Dedifferentiated amniotic fluid mesenchymal stem cell (primary cell): ENCODE measurements around the gene PRPF8.
A peak's percentile ranks its signal among the peaks of the same experiment; 100 is the strongest.
"Not testable (repeated sequence)": the region's sequence is repeated elsewhere in the genome, so short reads cannot be mapped to it uniquely, and the experiment has no call there.

Experiments used
- DNase-seq: peaks from one replicate; pipeline ENCODE4 v3.0.0-alpha.2; 2016; ENCODE audit errors: extremely low spot score

Gene PRPF8

DNA sequence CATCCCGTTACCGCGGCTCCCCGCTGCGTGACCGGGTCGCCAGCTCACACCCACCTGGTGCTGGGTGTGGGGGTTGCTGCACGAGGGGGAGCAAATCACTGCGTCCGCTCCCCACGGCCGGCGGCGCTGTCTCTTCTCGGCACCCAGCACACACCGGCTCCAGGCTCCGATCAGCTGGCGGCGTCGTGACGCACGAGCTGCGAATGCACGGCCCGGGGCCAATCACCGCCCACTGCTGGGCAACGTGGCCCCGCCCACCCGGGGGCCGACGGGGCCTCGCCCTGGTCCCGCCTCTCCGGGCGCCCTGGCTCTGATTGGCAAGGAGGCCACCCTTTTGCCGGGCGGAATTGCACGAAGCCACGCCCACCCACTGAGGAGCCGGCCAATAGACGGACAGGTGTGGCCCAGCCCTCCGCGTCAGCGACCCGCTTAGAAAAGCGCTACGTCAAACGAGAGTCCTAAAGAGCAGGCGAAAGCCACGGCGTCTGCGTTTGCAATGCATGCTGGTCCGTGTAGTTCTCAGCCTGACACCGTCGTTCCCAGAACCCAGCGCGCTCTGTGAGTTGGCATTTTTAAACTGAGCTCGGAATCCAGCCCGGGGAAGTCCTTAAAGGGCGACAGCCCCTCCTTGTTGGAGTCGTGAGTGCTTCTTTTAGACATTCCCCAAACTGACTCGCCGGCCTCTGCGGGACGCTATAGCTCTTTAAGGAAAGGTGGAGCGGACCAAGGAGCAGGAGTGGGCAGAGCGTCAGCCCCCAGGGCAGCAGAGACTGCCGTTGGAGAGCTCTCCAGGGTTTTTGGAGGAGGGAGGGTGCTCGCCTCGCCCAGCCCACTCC lies 31.6 kb upstream of the PRPF8 start:
- DNase-seq = peak; percentile 100

DNA sequence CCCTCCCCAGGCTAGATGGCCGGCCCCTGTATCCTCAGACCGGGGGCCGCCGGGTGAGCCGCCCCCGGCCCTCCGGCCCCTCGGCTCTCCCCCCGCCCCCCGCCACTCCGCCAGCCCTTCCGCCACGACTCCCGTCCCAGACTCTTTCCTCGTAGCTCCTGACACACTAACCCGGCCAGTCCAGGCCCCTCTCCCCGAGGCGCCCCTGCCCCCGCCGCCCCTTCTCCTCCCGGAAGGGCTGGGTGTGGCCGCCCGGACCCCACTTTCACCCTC lies 31.1 kb upstream of the PRPF8 start:
- no peak for DNase-seq

DNA sequence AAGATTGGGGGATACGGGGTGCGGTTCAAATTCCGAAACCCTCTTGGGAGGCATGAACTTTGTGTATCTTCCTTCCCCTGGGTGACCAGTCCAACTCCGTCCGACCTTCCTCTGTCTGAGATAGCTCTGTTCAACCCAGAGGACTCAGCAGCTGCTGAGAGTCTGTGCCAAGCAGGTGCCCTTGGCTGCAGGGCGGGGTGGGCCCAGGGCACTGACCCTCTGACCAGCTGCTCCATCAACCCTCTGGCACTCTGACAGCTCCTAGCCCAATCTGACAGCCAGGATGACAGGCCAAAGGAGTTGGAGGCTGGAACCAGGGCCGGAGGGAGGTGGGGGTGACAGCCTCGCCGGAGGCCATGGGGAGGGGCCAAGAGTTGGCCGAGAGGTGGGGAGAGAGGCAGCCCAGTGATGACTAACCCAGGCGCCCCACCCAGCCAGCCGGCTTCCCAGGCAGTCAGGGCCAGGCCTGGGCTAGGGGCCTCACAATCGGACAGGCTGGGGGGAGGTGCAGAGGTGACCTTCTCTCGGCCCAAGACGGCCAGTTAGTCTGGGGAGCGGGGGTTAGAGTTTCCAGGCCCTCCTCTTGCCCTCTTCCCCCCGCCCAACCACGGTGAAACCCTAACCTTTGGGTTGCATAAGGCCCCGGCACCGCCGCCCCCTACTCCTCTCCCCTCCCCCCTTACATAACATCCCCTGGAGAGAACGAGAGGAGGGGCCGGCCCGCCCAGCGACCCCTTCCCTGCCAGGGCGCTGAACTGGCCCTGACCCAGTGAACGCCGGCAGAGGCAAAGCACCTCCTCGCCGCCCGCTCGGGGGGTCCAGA lies 30.5 kb upstream of the PRPF8 start:
- peak; percentile 89 for DNase-seq

DNA sequence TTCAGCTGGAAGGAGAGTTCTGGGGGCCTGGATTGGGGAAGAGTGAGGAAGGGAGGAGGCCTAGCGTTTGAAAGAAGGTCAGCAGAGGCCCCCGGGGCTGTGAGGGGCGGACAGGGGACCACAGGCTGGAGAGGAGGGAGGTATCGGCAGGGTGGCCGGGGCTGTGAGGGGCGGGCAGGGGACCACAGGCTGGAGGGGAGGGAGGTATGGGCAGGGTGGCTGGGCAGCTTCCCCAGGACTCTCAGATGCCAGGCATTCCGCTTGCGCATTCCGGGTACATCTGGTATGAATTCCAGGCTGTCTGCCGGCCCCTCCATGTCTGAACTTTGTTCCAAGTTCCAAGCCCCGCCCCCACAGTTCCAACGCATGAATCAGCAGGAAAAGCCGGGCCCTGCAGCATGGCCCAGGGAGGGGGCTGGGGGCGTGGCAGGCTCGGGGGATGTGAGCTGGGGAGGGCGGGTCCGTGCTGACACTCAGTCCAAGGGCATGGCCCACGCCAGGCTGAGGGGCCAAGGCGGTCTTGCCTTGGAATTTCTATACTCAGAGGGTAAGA lies 29.8 kb upstream of the PRPF8 start:
- peak; percentile 100 for DNase-seq

DNA sequence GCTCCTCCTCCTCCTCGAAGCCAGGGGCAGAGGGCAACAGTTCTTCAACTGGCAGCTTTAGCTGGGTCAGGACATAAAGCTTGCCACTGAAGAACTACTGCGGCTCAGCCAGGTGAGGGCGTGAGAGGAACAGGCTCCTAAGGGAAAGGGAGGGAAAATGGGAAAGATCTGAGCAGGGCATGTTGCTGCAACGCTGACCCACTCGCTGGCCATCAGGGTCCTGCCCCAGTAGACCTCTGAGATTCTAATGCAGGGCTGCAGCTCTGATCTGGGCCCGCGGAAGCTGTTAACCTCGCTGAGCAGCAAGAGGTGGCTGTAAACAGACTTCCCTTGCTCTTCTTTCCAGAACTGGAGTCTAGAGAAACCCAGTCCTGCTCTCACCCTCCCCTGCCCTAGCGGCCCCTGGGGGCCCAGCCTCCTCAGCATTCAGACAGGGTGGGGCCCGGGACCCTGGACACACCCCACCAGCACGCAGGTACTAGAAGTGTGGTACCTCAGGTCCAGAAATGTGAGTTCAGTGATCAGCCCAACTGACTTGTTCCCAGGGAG lies 29.3 kb upstream of the PRPF8 start:
- no peak for DNase-seq

DNA sequence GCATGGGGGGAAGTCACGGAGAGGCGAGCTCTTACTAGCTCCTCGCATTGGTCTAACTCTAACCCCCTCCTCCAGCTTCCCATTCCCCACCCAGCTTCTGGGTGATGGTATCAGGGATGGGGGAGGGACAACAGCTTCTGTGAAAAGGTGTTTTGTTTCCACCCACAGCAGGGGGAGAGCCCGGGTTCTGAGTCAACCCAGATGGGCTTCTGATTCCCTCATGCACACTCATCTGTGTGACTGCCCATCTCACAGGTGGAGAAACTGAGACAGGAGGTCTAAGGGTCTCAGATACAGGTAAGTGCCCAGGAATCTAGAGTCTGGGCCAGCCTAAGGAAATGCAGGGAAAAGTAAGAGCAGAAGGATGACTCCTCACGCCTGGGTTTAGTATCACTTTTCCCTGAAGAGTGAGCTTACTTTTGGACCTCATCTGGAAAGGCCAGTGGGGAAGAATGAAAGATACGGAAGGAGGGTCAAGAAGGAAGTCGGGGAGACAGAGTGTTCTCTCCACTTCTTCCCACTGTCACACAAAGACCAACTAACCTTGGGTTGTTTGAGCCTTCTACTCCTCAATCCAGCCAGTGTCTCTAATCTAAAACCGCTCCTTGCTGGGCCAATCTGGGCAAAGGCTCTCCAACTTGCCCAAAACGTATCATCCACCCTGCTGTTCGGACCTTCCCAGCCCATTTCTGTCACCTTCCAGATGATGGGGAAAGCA lies 28.7 kb upstream of the PRPF8 start:
- no peak for DNase-seq

DNA sequence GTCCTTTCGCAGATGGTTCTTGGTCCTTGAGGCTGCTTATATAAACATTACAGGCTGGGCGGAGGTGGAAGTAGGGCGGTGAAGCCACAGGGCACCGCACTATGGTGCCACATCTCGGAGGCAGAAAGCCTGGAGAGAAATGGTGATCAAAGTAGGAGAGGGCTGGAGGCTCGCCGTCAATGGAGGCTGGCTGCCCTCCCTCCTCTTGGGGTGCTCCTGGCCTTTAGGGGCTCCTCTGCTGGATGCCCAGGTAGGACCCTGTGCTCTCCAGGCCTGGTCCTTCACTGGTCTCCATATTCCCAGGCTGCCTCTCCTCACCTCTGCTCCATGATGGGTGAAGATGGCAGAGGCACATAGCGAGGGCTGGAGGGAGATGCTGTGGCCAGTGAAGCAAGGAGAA lies 27.6 kb upstream of the PRPF8 start:
- DNase-seq = no peak

DNA sequence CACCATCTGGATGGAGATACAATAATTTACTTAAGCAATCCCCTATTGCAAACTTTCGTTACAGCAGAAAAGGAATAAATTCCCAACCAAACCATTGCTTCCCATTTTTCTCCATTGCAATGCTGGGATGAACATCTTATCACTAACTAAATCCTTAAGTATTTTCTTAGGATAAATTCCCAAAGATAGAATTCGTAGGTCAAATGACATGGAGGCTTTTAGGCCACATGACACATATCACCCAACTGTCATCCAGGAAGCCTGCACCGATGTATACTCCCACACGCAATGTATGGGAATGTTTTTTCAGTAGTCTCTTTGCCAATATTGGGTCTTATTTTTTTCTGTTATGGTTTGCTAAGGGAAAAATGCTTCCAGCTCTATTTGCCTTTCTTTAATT lies 27.1 kb upstream of the PRPF8 start:
- no peak for DNase-seq

DNA sequence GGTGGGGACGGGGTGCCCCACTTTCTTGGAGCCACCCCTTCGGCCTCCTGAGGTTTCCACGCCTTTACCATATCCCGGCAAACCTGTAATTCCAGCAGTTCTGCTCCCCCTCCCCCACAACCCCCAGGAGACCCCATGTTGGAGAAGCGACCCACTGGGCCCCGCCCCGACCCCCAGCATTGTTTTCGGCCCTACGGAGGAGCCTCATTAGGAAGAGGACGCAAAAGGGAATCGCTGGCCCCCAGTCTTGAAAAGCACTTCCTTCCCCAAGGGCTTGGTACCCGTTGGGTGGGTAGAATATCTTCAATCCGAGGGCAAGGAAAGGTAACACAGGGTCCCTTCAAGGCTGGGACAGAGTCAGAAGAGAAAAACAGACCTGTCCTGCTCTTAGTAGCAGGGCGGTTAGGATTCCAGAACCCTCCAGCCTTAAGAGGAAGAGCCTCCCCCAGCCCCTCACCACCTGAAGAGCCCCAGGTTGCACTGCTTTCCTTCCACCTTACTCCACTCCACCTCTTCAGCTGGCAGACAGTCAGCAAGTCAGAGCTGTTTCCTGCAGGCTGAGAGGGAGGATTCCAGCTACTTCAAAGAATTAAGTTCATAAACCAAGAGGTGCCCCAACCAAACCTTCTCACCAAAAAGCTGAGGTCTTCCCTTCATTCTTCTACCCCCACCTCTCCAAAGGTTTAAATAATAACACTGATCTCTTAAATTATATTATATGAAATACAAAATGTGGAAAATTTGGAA lies 26.3 kb upstream of the PRPF8 start:
- no peak for DNase-seq

DNA sequence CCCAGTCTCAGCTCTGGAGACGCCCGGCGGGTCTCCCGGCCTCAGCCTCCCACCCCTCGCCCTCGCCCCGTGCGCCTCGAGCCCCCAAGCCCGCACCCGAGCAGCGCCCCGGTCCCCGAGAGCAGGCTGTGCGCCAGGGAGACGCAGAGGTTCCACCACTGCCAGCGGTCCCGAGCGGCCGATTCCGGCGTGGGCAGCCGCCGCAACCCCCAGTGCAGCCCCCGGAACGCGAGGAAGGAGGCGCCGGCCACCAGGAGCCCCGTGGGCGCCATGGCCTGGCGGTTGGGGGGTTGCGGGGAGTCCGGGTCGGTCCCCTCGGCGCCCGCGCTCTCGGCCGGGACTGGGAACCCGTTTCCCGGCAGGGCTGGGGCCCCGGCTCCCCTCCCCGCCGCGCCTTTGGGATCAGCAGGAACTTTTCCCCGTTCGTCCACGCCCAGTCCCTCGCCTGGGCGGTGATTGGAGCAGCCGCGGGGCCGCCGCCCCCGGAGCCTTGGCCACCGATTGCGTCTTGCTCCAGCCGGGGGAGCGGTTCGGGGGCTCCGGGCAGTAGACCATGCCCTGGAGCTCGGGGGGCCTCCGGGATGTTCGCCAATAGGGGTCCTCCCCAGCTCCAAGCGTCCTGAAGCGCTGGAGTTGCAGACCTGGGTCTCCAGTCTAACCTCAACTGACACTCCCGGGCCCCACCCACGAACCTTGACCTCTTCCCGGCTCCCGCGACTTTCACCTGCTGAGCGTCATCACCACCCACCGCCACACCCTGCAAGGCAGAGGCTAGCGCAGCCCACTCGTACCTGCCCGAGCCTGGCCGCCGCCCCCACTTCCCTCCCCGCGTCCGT lies 25.5 kb upstream of the PRPF8 start, which contains the start of gene TLCD2:
Gene TLCD2, minus strand, starts transcription at position 407 of the 836 bp plus-strand sequence. Its CDS starts 135 bp downstream, at position 272.
- DNase-seq = peak; percentile 69

DNA sequence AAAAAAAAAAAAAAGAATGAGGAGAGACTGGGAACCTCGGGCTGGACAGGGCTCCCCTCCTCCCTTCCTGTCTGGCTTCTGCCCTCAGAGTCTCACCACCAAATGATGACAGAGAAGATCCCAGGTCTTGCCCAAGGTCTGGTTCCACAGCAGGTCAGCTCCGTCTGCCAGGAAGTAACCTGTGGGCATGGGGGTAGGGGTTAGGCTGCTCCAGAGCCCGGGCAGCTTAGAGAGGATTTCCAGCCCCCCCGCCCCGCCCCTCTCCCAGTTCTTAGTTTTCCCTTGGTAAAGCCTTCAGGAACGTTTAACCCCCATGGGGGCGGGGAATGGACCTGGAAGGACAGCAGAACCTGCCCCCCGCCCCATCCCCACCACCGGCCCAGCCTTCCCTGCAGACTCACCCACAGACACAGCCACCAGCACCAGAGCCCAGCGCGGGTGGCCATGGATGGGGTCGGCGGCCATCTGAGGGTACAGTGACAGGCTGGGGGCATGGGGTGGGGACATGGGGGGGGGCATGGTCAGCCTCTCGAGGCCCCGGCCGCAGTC lies 24.8 kb upstream of the PRPF8 start:
- no peak for DNase-seq

DNA sequence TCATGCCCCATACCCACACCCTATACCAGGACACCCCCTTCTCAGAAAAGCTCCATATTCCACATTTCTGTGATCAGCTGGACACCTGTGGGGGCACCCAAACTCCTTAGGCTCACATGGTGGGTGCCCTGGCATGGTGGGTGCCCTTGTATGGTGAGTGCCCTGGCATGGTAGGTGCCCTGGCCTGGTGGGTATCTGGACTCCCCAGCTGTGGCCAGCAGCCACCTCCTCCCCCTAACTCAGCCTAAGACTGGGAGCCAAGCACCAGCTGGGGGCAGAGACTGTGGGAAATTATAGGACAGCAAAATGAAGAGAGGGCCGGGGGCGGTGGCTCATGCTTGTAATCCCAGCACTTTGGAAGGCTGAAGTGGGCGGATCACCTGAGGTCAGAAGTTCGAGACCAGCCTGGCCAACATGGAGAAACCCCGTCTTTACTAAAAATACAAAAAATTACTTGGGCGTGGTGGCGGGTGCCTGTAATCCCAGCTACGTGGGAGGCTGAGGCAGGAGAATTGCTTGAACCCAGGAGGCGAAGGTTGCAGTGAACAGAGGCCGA lies 24.2 kb upstream of the PRPF8 start:
- not testable (repeated sequence) for DNase-seq

DNA sequence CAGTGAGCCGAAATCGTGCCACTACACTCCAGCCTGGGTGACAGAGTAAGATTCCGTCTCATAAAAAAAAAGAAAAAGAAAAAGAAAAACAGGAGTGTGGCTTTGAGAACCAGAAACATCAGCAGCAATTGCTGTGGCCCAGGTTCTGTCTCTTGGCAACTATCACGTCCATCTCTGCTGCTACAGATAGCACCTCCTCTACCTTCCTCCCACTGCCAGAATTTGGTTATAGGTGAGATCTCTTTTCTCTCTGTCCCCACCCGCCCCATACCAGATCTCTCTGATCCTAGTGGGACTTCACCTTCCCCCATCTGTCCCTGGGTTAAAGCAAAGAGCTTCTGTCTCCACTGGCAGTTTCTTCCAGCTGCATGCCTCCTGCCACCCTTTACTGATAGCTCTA lies 22.4 kb upstream of the PRPF8 start:
- DNase-seq = no peak

DNA sequence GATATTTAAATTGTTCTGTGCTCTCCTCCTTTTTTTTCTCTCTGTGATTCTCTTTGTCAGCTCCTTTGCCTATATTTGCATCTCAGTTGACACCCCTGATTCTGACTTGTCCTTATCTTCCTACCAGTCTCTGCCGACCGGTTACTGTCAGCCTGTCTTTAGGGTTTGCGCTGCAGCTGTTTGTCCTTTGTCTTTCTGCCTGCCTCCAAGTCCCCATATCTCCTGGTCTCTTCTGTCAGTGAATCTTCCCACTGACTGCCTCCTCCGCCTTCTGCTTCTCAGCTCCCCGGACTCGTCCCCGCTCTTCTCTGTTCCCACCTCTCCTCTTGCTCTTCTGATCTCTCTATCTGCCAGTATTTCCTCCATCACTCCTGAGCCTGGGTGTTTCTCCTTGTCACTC lies 20.3 kb upstream of the PRPF8 start:
- DNase-seq = no peak

DNA sequence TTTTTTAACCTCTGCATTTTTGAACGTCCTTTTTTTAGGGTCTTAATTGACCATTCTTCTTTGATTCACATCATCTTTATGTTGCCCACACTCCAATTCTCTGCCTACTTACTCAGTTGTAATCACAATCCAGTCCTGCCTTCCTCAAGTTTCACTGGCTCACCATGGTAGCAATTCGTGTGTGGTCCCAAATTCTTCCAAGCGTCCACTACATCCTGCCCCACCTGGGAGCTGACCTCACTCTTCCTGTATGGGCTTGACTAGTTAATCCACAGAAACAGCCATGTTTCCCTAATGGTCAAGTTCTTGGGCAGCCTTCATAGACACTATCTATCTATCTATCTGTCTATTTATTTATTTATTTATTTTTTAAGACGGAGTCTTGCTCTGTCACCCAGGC lies 18.4 kb upstream of the PRPF8 start:
- DNase-seq = no peak

DNA sequence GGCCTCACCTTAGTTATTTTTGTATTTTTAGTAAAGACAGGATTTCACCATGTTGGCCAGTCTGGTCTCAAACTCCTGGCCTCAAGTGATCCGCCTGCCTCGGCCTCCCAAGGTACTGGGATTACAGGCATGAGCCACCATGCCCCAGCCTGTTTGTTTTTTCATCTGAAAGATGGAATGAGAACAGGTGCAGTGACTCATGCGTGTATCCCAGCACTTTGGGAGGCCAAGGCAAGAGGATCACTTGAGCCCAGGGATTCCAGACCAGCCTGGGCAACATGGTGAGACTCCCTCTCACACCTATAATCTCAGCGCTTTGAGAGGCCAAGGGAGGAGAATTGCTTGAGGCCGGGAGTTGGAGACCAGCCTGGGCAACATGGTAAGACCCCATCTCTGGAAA lies 15.2 kb upstream of the PRPF8 start:
- DNase-seq = not testable (repeated sequence)

DNA sequence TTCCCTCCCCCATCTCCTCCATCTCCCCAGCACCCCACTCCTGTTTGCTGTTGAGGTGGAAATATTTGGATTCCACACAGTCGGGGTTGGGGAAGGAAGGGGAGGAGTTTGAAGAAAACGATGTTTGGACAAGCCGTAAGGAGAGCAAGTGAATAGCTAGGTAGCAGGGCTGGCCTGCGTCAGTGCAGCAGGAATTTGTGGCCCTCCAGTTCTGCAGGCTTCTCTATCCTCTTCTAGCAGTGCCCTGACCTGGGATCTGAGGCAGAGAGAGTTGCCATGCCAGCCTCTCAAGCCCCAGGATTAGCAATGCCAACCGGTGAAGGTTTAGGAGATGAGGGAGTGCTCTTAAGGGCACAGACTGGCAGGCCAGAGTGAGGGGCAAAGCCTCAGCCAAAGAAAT lies 13.0 kb upstream of the PRPF8 start:
- DNase-seq = no peak

DNA sequence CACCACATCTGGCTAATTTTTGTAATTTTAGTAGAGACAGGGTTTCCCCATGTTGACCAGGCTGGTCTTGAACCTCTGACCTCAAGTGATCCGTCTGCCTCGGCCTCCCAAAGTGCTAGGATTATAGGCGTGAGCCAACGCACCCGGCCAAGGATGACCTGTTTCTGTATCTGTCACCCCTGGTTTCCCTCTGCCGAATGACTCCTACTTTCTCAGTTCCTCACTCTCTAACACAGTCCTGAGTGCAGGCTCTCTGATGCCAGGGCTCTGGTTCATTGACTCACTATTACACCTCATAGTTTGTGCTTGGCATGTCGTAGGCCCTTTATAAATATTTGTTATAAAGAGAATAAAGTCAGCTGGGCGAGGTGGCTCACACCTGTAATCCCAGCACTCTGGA lies 10.7 kb upstream of the PRPF8 start:
- no peak for DNase-seq

DNA sequence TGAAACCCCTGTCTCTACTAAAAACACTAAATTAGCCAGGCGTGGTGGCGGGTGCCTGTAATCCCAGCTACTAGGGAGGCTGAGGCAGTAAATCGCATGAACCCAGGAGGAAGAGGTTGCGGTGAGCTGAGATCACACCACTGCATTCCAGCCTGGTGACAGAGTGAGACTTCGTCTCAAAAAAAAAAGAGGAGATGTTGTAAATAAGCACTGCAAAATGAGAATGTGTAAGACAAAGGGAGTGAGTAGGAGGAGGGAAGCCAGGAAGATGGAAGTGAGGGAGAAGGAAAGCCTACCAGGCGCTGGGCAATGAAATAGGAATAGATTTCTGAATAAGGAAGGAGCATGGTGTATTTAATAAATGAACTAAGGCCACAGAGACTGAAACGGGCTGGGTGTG lies 8.7 kb upstream of the PRPF8 start:
- no peak for DNase-seq
